Activated T-helper 2 cell treated with anti-CD3 and anti-CD28 coated beads, Interferon-gamma antibody, Interleukin-2, Interleukin-4, amounts not matched to agents 10 μg/mL and 5 μg/mL and 100 μg/mL, durations not matched to agents 14 hours and 24 hours and 36 hours (primary cell): ENCODE results near the gene EN2. TPM values are rescaled to one million over a fixed set of nuclear protein-coding genes. Genes with fewer than 3 reads are reported as not detected.

ENCODE experiments used
- DNase-seq: peaks from one replicate; pipeline ENCODE4 v3.0.0; 2021; ENCODE audit warnings: low spot score
- H3K27ac Mint-ChIP-seq: one replicate; pipeline ENCODE4 v1.8.0; 2021; ENCODE audit warnings: mixed read lengths
- H3K27me3 Mint-ChIP-seq: one replicate; pipeline ENCODE4 v1.8.0; 2021; ENCODE audit warnings: low read depth, mixed read lengths
- H3K36me3 Mint-ChIP-seq: one replicate; pipeline ENCODE4 v1.8.0; 2021; ENCODE audit warnings: low read depth, mixed read lengths
- H3K4me1 Mint-ChIP-seq: one replicate; pipeline ENCODE4 v1.8.0; 2021; ENCODE audit warnings: low read depth, mixed read lengths
- H3K4me3 Mint-ChIP-seq: one replicate; pipeline ENCODE4 v1.8.0; 2021; ENCODE audit warnings: low read depth, mild to moderate bottlenecking, moderate library complexity, mixed read lengths
- H3K9me3 Mint-ChIP-seq: one replicate; pipeline ENCODE4 v1.8.0; 2021; ENCODE audit warnings: mixed read lengths
- intact Hi-C: fragments of 100-400 bp; cut with micrococcal nuclease; formaldehyde crosslinking; loops from one replicate; pipeline ENCODE4 v1.15.1; 2023
- total RNA-seq: library from RNA; stranded (reverse); gene quantifications from 2 replicates; pipeline ENCODE4 v1.2.3, GENCODE V29; 2022

Gene EN2
- total RNA-seq, 1 donor from 2014 or later = not detected

GRCh38 chr7:155477476-155477875 lies 19.5 kb downstream of the EN2 start:
- Mint-ChIP-seq H3K4me1 (peaks cover 13% of the 10 kb centered on the region), H3K4me3 (no peak overlapping the region), H3K36me3 (peaks cover 3% of the 10 kb centered on the region), H3K27ac (peak overlapping the region; percentile 47), H3K27me3 (peaks cover 63% of the 10 kb centered on the region), H3K9me3 (peaks cover 5% of the 10 kb centered on the region)
- no peak for DNase-seq
- intact Hi-C loops = loop anchor here (10.0 kb wide), 2 partner anchors 257 to 273 kb away; no protein-coding TSS in a partner anchor

GRCh38 chr7:155481764-155482163 lies 23.8 kb downstream of the EN2 start:
- DNase-seq = no peak
- Mint-ChIP-seq H3K27ac (no peak overlapping the region), H3K27me3 (peaks cover 41% of the 10 kb centered on the region), H3K9me3 (no peaks in the 10 kb centered on the region), H3K4me1 (peaks cover 16% of the 10 kb centered on the region), H3K36me3 (peaks cover 3% of the 10 kb centered on the region), H3K4me3 (no peak overlapping the region)
- intact Hi-C loops = no loop called here

GRCh38 chr7:155482511-155483183 lies 24.7 kb downstream of the EN2 start:
- DNase-seq = no peak
- H3K4me3 Mint-ChIP-seq = peak overlapping the region; percentile 13
- H3K4me1 Mint-ChIP-seq = peaks cover 11% of the 10 kb centered on the region
- H3K27ac Mint-ChIP-seq = peak overlapping the region; percentile 36
- H3K9me3 Mint-ChIP-seq = no peaks in the 10 kb centered on the region
- H3K27me3 Mint-ChIP-seq = peaks cover 38% of the 10 kb centered on the region
- H3K36me3 Mint-ChIP-seq = no peaks in the 10 kb centered on the region
- intact Hi-C loops = no loop called here

- H3K4me3 Mint-ChIP-seq = peak overlapping the region; percentile 14
- H3K27ac Mint-ChIP-seq = peak overlapping the region; percentile 36
- DNase-seq = no peak
- H3K27me3 Mint-ChIP-seq = peaks cover 41% of the 10 kb centered on the region
- intact Hi-C loops = no loop called here
- H3K9me3 Mint-ChIP-seq = no peaks in the 10 kb centered on the region
- peaks cover 7% of the 10 kb centered on the region for H3K4me1 Mint-ChIP-seq
- no peaks in the 10 kb centered on the region for H3K36me3 Mint-ChIP-seq
Measured at GRCh38 chr7:155483245-155483644, 25.3 kb downstream of the EN2 start.

GRCh38 chr7:155483868-155484325 lies 26.0 kb downstream of the EN2 start:
- Mint-ChIP-seq H3K27ac (no peak overlapping the region), H3K4me3 (no peak overlapping the region), H3K36me3 (no peaks in the 10 kb centered on the region), H3K27me3 (peaks cover 41% of the 10 kb centered on the region), H3K4me1 (peaks cover 7% of the 10 kb centered on the region), H3K9me3 (no peaks in the 10 kb centered on the region)
- DNase-seq = no peak
- intact Hi-C loops = no loop called here

GRCh38 chr7:155484483-155485399 lies 26.8 kb downstream of the EN2 start:
- intact Hi-C loops = no loop called here
- no peaks in the 10 kb centered on the region for H3K9me3 Mint-ChIP-seq
- H3K36me3 Mint-ChIP-seq = no peaks in the 10 kb centered on the region
- H3K4me3 Mint-ChIP-seq = no peak overlapping the region
- peaks cover 7% of the 10 kb centered on the region for H3K4me1 Mint-ChIP-seq
- H3K27me3 Mint-ChIP-seq = peaks cover 43% of the 10 kb centered on the region
- no peak overlapping the region for H3K27ac Mint-ChIP-seq
- DNase-seq = no peak

GRCh38 chr7:155486783-155487508 lies 29.0 kb downstream of the EN2 start:
- Mint-ChIP-seq H3K4me3 (no peak overlapping the region), H3K36me3 (peaks cover 3% of the 10 kb centered on the region), H3K27me3 (peaks cover 48% of the 10 kb centered on the region), H3K4me1 (peaks cover 12% of the 10 kb centered on the region), H3K27ac (no peak overlapping the region), H3K9me3 (no peaks in the 10 kb centered on the region)
- DNase-seq = no peak
- intact Hi-C loops = no loop called here

- peaks cover 3% of the 10 kb centered on the region for H3K36me3 Mint-ChIP-seq
- no peaks in the 10 kb centered on the region for H3K9me3 Mint-ChIP-seq
- H3K27me3 Mint-ChIP-seq = peaks cover 47% of the 10 kb centered on the region
- intact Hi-C loops = no loop called here
- peaks cover 9% of the 10 kb centered on the region for H3K4me1 Mint-ChIP-seq
- no peak overlapping the region for H3K4me3 Mint-ChIP-seq
- H3K27ac Mint-ChIP-seq = no peak overlapping the region
- no peak for DNase-seq
Measured at GRCh38 chr7:155487509-155488482, 29.9 kb downstream of the EN2 start.

- intact Hi-C loops = no loop called here
- peaks cover 5% of the 10 kb centered on the region for H3K4me1 Mint-ChIP-seq
- H3K36me3 Mint-ChIP-seq = peaks cover 3% of the 10 kb centered on the region
- H3K27me3 Mint-ChIP-seq = peaks cover 45% of the 10 kb centered on the region
- H3K9me3 Mint-ChIP-seq = no peaks in the 10 kb centered on the region
- no peak for DNase-seq
- no peak overlapping the region for H3K4me3 Mint-ChIP-seq
- no peak overlapping the region for H3K27ac Mint-ChIP-seq
Measured at GRCh38 chr7:155488483-155489127, 30.7 kb downstream of the EN2 start.

GRCh38 chr7:155489158-155489840 lies 31.4 kb downstream of the EN2 start:
- intact Hi-C loops = no loop called here
- H3K36me3 Mint-ChIP-seq = peaks cover 3% of the 10 kb centered on the region
- H3K4me1 Mint-ChIP-seq = peaks cover 5% of the 10 kb centered on the region
- H3K27ac Mint-ChIP-seq = no peak overlapping the region
- H3K4me3 Mint-ChIP-seq = no peak overlapping the region
- H3K27me3 Mint-ChIP-seq = peaks cover 40% of the 10 kb centered on the region
- no peak for DNase-seq
- H3K9me3 Mint-ChIP-seq = no peaks in the 10 kb centered on the region
